ENCODE results near the gene CRYBG1.

DNA sequence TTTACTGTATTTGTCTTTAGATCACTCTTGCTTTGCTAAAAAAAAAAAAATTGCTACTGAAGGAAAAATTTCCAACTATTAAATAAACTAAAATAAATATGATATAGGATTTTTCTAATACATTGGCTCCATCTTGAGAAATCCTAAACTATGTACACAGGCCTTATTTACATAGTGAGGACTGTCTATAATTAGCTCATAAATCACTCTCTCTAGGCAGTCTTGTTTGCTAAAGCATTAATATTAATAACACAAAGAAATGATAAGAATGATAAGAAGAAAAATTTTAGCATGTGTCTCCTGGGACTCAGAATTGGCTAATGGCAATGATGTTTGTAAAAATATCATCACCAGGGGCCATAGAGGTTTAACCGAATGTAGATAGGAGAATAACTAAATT lies 13.3 kb upstream of the CRYBG1 start:
- TF ChIP-seq, protein P1, sequence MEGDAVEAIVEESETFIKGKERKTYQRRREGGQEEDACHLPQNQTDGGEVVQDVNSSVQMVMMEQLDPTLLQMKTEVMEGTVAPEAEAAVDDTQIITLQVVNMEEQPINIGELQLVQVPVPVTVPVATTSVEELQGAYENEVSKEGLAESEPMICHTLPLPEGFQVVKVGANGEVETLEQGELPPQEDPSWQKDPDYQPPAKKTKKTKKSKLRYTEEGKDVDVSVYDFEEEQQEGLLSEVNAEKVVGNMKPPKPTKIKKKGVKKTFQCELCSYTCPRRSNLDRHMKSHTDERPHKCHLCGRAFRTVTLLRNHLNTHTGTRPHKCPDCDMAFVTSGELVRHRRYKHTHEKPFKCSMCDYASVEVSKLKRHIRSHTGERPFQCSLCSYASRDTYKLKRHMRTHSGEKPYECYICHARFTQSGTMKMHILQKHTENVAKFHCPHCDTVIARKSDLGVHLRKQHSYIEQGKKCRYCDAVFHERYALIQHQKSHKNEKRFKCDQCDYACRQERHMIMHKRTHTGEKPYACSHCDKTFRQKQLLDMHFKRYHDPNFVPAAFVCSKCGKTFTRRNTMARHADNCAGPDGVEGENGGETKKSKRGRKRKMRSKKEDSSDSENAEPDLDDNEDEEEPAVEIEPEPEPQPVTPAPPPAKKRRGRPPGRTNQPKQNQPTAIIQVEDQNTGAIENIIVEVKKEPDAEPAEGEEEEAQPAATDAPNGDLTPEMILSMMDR (IDR thresholded peaks at IDR 0.05) = no peak
- no peak for TF ChIP-seq EZH2 (IDR thresholded peaks at IDR 0.05)
- TF ChIP-seq EZH2phosphoT487 (IDR thresholded peaks at IDR 0.05) = no peak

Measured in neural progenitor cell (in vitro differentiated cells).